Gastroesophageal sphincter (tissue), 4 donors: ENCODE results near the gene TTC5. TPM values are rescaled to one million over a fixed set of nuclear protein-coding genes. Genes with fewer than 3 reads are reported as not detected.

ENCODE experiments used
- ATAC-seq: fragments of 150-250 bp; one replicate; pipeline ENCODE4 v1.9.1; 2016; ENCODE audit warnings: mild to moderate bottlenecking, moderate library complexity
- H3K27ac ChIP-seq, 4 donors: fragments of 200-600 bp; sonication (generic) in 3 of 4; 1 replicate in 3 of 4; 2 replicates in 1 of 4; pipeline ENCODE4 v1.5.1; 2016 to 2019
- H3K27me3 ChIP-seq: fragments of 200-600 bp; sonication (generic); one replicate; pipeline ENCODE4 v1.5.1; 2019
- H3K36me3 ChIP-seq, 2 donors: fragments of 200-600 bp; sonication (generic); one replicate each; pipeline ENCODE4 v1.5.1; 2019; ENCODE audit warnings: control low read depth in 1 of 2
- H3K4me1 ChIP-seq, 3 donors: fragments of 200-600 bp; sonication (generic); 1 replicate in 2 of 3; 2 replicates in 1 of 3; pipeline ENCODE4 v1.5.1; 2016 to 2019; ENCODE audit warnings: control low read depth in 2 of 3
- H3K4me3 ChIP-seq, 2 donors: fragments of 200-600 bp; sonication (generic); one replicate each; pipeline ENCODE4 v1.5.1; 2019; ENCODE audit warnings: mild to moderate bottlenecking in 1 of 2, moderate library complexity in 1 of 2
- H3K9me3 ChIP-seq, 3 donors: fragments of 200-600 bp; sonication (generic); one replicate each; pipeline ENCODE4 v1.5.1; 2017 to 2019; ENCODE audit warnings: control low read depth in 2 of 3
- CTCF ChIP-seq, 4 experiments: fragments of 200-600 bp in 2 of 4; fragments of 450-650 bp in 2 of 4; sonication (generic) in 1 of 4; IDR thresholded peaks; one replicate each; pipeline ENCODE4 v1.5.1; 2017 to 2019; ENCODE audit warnings: antibody characterized with exemption in 4 of 4, mild to moderate bottlenecking in 2 of 4, moderate library complexity in 2 of 4
- EP300 ChIP-seq: sonication (generic); formaldehyde crosslinking; IDR thresholded peaks from one replicate; pipeline ENCODE4 v1.6.1; 2017; ENCODE audit warnings: antibody characterized with exemption, mild to moderate bottlenecking
- POLR2A ChIP-seq, 2 donors: fragments of 450-650 bp; IDR thresholded peaks; one replicate each; pipeline ENCODE4 v1.6.1; 2017; ENCODE audit warnings: antibody characterized with exemption in 2 of 2, mild to moderate bottlenecking in 2 of 2, moderate library complexity in 1 of 2
- POLR2AphosphoS5 ChIP-seq: sonication (generic); formaldehyde crosslinking; IDR thresholded peaks from one replicate; pipeline ENCODE4 v1.6.1; 2017; ENCODE audit warnings: antibody characterized with exemption
- WGBS, 2 donors: methylation state at CpG; one replicate each; pipeline ENCODE4 v1.1.5; 2018; ENCODE audit warnings: low coverage in 1 of 2; 5-methylcytosine and 5-hydroxymethylcytosine counted together
- total RNA-seq, 4 donors: library from RNA; depleted of rRNA; stranded (reverse); fragments of >200 nt; gene quantifications; one replicate each; pipeline ENCODE4 v1.1.0, GENCODE V29; 2016

TTC5 gene
- total RNA-seq, 4 donors from 2014 or later: 8.1 to 10.9 (median 10.0) TPM

GRCh38 chr14:20334017-20334416 lies 28.3 kb upstream of the TTC5 start:
- ATAC-seq: no peak

GRCh38 chr14:20333494-20333841 lies 27.7 kb upstream of the TTC5 start:
- Histone ChIP-seq H3K36me3 (peaks cover 3 to 9% of the 10 kb centered on the region in 2 donors), H3K4me1 (peaks cover 7 to 48% (median 7%) of the 10 kb centered on the region in 3 donors), H3K9me3 (no peaks in the 10 kb centered on the region), H3K27ac (peak overlapping the region; percentile 85 to 95 (median 94)), H3K27me3 (no peaks in the 10 kb centered on the region), H3K4me3 (peak overlapping the region; percentile 61 to 84)
- ATAC-seq: no peak
- TF ChIP-seq CTCF (IDR thresholded peaks at IDR 0.05) (peak in 1 of 4 experiments; percentile 15), EP300 (no peak), POLR2A (IDR thresholded peaks at IDR 0.05) (no peak)
- 5 to 7% methylated on average over 3 of the region's 3 CpGs for WGBS, 2 donors

More at GRCh38 chr14:20334017-20334416, 28.3 kb upstream of the TTC5 start:
- no peaks in the 10 kb centered on the region for H3K9me3 ChIP-seq
- no peak overlapping the region for H3K4me3 ChIP-seq
- no peaks in the 10 kb centered on the region for H3K27me3 ChIP-seq
- H3K27ac ChIP-seq: peak overlapping the region; percentile 85 to 95 (median 94)
- H3K4me1 ChIP-seq: peaks cover 7 to 42% (median 7%) of the 10 kb centered on the region in 3 donors
- peaks cover 0 to 4% of the 10 kb centered on the region in 2 donors for H3K36me3 ChIP-seq
- TF ChIP-seq EP300 (no peak), CTCF (IDR thresholded peaks at IDR 0.05) (no peak), POLR2AphosphoS5 (no peak), POLR2A (IDR thresholded peaks at IDR 0.05) (no peak)
- 63 to 75% methylated on average over 3 to 7 of the region's 7 CpGs for WGBS, 2 donors

- Histone ChIP-seq H3K9me3 (no peaks in the 10 kb centered on the region), H3K27ac (peak within 1 kb of the TSS; percentile 85 to 95 (median 94)), H3K36me3 (peaks cover 3 to 14% of the 10 kb centered on the region in 2 donors), H3K27me3 (no peaks in the 10 kb centered on the region), H3K4me3 (peak within 1 kb of the TSS; percentile 61 to 84), H3K4me1 (peaks cover 7 to 53% (median 8%) of the 10 kb centered on the region in 3 donors)
- TF ChIP-seq POLR2AphosphoS5 (peak; percentile 91), CTCF (IDR thresholded peaks at IDR 0.05) (no peak), POLR2A (IDR thresholded peaks at IDR 0.05) (peak; percentile 53 to 64), EP300 (no peak)
- WGBS, 2 donors: 0 to 1% methylated on average over 12 to 15 of the region's 19 CpGs
- peak; percentile 100 for ATAC-seq
These were observed 27.2 kb upstream of the TTC5 start, which contains the start of gene CCNB1IP1 for GRCh38 chr14:20332788-20333493. TSS of gene CCNB1IP1 (minus strand) at chr14:20333279. CDS start at chr14:20316523, 16,756 bp downstream.

- TF ChIP-seq POLR2A (IDR thresholded peaks at IDR 0.05): no peak
- TF ChIP-seq POLR2AphosphoS5: no peak
- no peak for TF ChIP-seq EP300
- TF ChIP-seq CTCF (IDR thresholded peaks at IDR 0.05): no peak
- Histone ChIP-seq H3K36me3 (peaks cover 3 to 18% of the 10 kb centered on the region in 2 donors), H3K27me3 (no peaks in the 10 kb centered on the region), H3K4me1 (peaks cover 7 to 59% (median 14%) of the 10 kb centered on the region in 3 donors), H3K27ac (peak overlapping the region; percentile 85 to 95 (median 94)), H3K4me3 (peak overlapping the region; percentile 61 to 84), H3K9me3 (no peaks in the 10 kb centered on the region)
- 0 to 4% methylated on average over 1 to 4 of the region's 4 CpGs for WGBS, 2 donors
- ATAC-seq: no peak
These were observed 26.7 kb upstream of the TTC5 start for GRCh38 chr14:20332431-20332787.
